Breast epithelium (tissue), 3 donors: ENCODE results near the gene CLIP4.

Source experiments
- POLR2AphosphoS5 ChIP-seq, 3 donors: sonication (generic); formaldehyde crosslinking; IDR thresholded peaks; one replicate each; pipeline ENCODE4 v1.6.1; 2017; ENCODE audit warnings: antibody characterized with exemption in 3 of 3
- TF ChIP-seq, protein P1 (sequence below), 3 donors: fragments of 450-650 bp; IDR thresholded peaks; one replicate each; pipeline ENCODE4 v1.5.1; 2016 to 2017; ENCODE audit warnings: antibody characterized with exemption in 3 of 3, mild to moderate bottlenecking in 3 of 3, moderate library complexity in 3 of 3

DNA sequence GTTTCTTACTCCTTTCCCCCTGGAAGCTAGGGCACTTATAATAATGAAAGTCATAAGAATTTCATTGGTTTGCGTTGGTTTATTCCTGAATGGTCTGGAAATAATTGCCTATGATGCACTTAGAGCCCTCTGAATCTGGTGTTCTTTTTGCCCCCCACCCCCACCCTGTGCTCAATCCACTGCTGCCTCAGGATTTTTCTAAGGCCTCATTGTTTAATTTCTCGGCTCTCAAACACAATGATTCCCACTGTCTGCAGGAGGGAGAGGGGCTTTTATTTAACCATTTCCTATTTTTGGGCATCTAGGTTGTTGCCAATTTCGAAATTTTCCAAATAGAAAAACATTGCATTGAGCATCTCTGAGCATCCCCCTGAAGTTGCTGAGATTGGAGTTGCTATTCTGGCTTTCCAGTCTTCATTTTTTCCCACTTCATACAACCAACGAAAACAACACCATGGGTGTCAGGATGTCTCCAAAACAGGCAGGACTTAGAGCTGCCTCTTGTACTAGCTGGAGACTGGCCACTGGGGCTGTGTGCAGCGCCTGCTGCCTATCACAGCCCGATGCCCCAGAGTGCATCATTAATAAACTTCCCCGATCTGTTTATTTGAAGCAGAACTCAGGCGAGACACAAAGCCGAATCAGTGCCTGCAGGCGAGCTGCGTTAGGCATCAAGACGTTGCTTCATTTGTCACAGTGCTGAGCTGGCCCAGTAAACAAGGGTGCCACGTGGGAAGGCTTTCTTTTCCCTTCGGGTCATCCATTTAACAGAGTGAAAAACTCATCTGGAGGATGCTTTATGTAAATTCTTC, 39.1 kb upstream of the CLIP4 start:
- TF ChIP-seq, protein P1, sequence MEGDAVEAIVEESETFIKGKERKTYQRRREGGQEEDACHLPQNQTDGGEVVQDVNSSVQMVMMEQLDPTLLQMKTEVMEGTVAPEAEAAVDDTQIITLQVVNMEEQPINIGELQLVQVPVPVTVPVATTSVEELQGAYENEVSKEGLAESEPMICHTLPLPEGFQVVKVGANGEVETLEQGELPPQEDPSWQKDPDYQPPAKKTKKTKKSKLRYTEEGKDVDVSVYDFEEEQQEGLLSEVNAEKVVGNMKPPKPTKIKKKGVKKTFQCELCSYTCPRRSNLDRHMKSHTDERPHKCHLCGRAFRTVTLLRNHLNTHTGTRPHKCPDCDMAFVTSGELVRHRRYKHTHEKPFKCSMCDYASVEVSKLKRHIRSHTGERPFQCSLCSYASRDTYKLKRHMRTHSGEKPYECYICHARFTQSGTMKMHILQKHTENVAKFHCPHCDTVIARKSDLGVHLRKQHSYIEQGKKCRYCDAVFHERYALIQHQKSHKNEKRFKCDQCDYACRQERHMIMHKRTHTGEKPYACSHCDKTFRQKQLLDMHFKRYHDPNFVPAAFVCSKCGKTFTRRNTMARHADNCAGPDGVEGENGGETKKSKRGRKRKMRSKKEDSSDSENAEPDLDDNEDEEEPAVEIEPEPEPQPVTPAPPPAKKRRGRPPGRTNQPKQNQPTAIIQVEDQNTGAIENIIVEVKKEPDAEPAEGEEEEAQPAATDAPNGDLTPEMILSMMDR (IDR thresholded peaks at IDR 0.05) = no peak
- TF ChIP-seq POLR2AphosphoS5 (IDR thresholded peaks at IDR 0.05) = no peak
